PFSK-1 (cell line): ENCODE measurements around the gene XXYLT1.

Experiments used
- FOXP2 ChIP-seq: optimal IDR thresholded peaks from 2 replicates; pipeline ENCODE3; 2011; ENCODE audit warnings: borderline replicate concordance, control low read depth, inconsistent platforms; ENCODE audit not compliant: insufficient read depth; ENCODE audit errors: extremely low read length, extremely low read depth
- POLR2AphosphoS5 ChIP-seq: IDR thresholded peaks from 2 replicates; pipeline ENCODE4 v1.6.1; 2012; ENCODE audit warnings: low read depth, mild to moderate bottlenecking, control low read depth, low read length, moderate library complexity
- REST ChIP-seq, 2 experiments: IDR thresholded peaks; 2 replicates each; pipeline versions ENCODE4 v1.6.1 to v1.8.0; 2011 to 2012; ENCODE audit warnings: low read depth in 2 of 2, low read length in 2 of 2, control low read depth in 1 of 2, inconsistent platforms in 1 of 2, mild to moderate bottlenecking in 1 of 2, moderate library complexity in 1 of 2; ENCODE audit not compliant: insufficient read depth in 1 of 2
- SIN3A ChIP-seq: IDR thresholded peaks from 2 replicates; pipeline ENCODE4 v1.6.1; 2012; ENCODE audit warnings: mild to moderate bottlenecking, low read length, moderate library complexity, borderline replicate concordance; ENCODE audit not compliant: insufficient read depth
- TAF1 ChIP-seq: IDR thresholded peaks from 2 replicates; pipeline ENCODE4 v1.6.1; 2012; ENCODE audit warnings: low read length, control low read depth, borderline replicate concordance; ENCODE audit not compliant: insufficient read depth

Gene XXYLT1

DNA sequence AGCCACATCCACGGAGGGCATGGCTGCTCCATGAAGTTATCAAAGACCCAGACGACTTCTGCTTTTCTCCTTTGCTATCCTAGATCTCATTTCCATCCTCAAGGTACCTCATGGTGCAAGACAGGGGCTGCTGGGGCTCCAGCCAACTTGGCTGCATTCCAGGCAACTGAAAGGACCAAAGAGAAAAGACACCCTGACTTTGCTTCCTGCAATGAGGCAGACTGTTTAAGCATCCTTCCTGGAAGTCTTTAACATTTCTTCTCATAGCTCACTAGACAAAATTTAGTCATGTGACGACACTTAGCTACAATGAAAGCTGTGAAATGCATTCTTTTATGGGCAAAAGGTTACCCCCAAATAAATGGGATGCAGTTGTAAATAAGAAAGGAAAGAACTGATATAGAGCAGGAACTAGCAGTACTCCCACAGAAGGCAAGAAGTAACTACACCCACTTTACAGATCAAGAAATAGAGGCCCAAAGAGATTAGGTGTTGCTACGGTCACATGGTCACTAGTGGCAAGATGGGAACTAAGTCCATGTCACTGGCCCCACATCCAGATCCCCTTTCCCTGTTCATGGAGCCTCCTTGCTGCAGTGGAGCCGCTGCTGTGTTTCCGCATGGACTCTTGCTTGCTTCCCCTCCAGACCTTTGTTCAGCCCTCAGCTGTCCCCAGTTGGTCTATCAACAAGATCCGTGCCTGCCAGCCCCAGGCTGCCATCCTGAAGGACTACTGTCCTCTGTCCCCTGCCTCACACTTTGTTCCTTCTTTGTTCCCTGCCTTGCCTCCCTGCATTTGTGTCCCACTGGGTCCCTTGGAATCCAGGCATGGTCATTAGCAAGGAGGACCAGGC lies 107.0 kb downstream of the XXYLT1 start:
- TF ChIP-seq SIN3A (no peak), FOXP2 (no peak), TAF1 (no peak), REST (IDR thresholded peaks at IDR 0.05; ENCODE audit: insufficient read depth in 1 of 2, low read depth in 2 of 2, low read length in 2 of 2) (no peak), POLR2AphosphoS5 (no peak)

DNA sequence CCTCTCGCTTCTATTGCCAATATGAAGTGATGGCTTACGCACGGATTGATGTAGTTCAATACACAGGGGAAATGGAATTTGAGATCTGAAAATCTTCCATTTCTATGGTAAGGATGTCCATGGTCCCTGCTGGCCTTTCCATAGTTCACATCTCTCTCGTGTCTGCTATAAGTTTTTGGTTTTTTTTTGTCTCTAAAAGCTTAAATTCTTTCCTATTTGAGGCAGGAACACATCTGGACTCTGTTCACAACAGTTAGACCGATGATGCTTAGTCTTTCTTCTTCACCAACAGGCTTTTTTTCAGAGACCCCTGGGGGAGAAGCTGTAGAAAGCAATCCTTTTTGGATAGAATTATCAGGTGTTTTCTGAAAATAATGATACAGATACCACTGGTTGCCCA lies 108.1 kb downstream of the XXYLT1 start:
- TF ChIP-seq REST (IDR thresholded peaks at IDR 0.05; ENCODE audit: insufficient read depth in 1 of 2, low read depth in 2 of 2, low read length in 2 of 2): no peak
- no peak for TF ChIP-seq POLR2AphosphoS5
- no peak for TF ChIP-seq SIN3A
- TF ChIP-seq TAF1: no peak
- no peak for TF ChIP-seq FOXP2

DNA sequence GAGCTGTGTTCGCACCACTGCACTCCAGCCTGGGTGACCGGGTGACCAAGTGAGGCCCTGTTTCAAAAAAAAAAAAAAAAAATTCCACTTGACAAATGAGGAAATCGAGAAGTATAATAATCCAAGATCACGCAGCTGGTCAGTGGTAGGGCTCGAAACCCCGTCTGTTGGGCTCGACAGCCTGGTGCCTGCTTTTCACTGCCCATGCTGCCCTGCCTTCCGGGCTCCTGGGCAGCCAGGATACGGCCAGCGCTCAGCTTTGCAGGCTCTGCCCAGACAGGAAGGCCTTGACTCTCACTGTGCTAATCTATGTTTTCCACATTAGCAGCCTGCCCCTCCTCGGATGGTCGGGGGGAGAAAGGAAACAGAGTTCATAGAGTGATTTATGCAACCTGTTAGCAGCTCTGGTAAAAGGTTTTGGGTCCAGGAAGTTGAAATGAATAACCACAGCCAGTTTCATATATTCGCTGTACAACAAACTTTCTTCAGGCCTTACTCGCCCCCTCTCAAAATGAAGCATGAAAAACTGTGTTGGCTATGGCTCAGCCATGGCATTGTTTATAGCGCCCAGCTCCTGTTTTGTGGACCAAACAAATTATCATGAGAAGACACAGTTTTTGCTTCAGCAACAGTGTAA lies 108.8 kb downstream of the XXYLT1 start:
- TF ChIP-seq FOXP2 (no peak), SIN3A (no peak), TAF1 (no peak), POLR2AphosphoS5 (no peak), REST (IDR thresholded peaks at IDR 0.05; ENCODE audit: insufficient read depth in 1 of 2, low read depth in 2 of 2, low read length in 2 of 2) (no peak)

GRCh38 chr3:195160908-195161434 lies 110.0 kb downstream of the XXYLT1 start:
- TF ChIP-seq POLR2AphosphoS5 (no peak), TAF1 (no peak), REST (IDR thresholded peaks at IDR 0.05; ENCODE audit: insufficient read depth in 1 of 2, low read depth in 2 of 2, low read length in 2 of 2) (no peak), FOXP2 (no peak), SIN3A (no peak)
